ENCODE data around the gene MBLAC1. TPM values are rescaled to one million over a fixed set of nuclear protein-coding genes. Genes with fewer than 3 reads are reported as not detected.
A peak's percentile ranks its signal among the peaks of the same experiment; 100 is the strongest.

MBLAC1 gene
- total and polyA plus RNA-seq, 9 of the 15 experiments (the other 6 are each of a cell fraction or from before 2014, with no cell fraction given), result 0.03 to 3.1 (median 0.52) TPM

GRCh38 chr7:100122067-100122466, 4.7 kb upstream of the MBLAC1 start:
- CTCF ChIA-PET (ENCODE audit: low intra/inter-chr PET ratio), result no interaction called here
- POLR2A ChIA-PET, result interaction anchor here (0.6 to 5.7 kb wide), 4 partner anchors 21 to 617 kb away, joined by 3 to 45 read pairs (median 4); partner anchors contain the start of genes AP4M1, MCM7 and ZNF3
- H3K4me1 ChIP-seq (replicated peaks in 1 of 2; ENCODE audit: control insufficient read depth in 2 of 2, insufficient read depth in 2 of 2, low read length in 2 of 2), result peaks cover 35 to 64% of the 10 kb centered on the region in 2 experiments
- H3K36me3 ChIP-seq (ENCODE audit: control insufficient read depth, insufficient read depth, low read length), result no peaks in the 10 kb centered on the region; the same call in 2 of the 3 replicates
- TF ChIP-seq BHLHE40 (IDR thresholded peaks at IDR 0.05; ENCODE audit: low read length) (peak; percentile 81), GMEB1 (CRISPR knock-in tag; IDR thresholded peaks at IDR 0.05) (no peak), E2F6 (IDR thresholded peaks at IDR 0.05; ENCODE audit: borderline replicate concordance in 1 of 2, extremely low read depth in 1 of 2, insufficient read depth in 1 of 2, insufficient read length in 1 of 2, low read depth in 1 of 2, low read length in 1 of 2, poor library complexity in 1 of 2, severe bottlenecking in 1 of 2) (peak in 1 of 2 experiments; percentile 47), ZNF830 (CRISPR knock-in tag; IDR thresholded peaks at IDR 0.05) (0 out of 2 replicates have a peak, but pooled peaks have one; percentile 72), KLF10 (CRISPR knock-in tag; IDR thresholded peaks at IDR 0.05) (no peak), MGA (IDR thresholded peaks at IDR 0.05) (0 out of 2 replicates have a peak, but pooled peaks have one; percentile 15)
- no peak for FAIRE-seq
- H4K20me1 ChIP-seq (replicated peaks; ENCODE audit: control insufficient read depth, insufficient read depth, low read length), result 0 out of 2 replicates have a peak, but pooled peaks cover 4% of the 10 kb centered on the region
- DNase-seq (ENCODE audit: extremely low read depth in 1 of 4, low spot score in 3 of 4), result peak in 2 of 4 experiments; percentile 13 to 49
- peak overlapping the region; percentile 65 for H3K27ac ChIP-seq (ENCODE audit: extremely low read depth, low read depth, low read length)
- WGBS (ENCODE audit: insufficient coverage, low coverage, missing lambda C conversion rate), result 39% methylated on average over 12 of the region's 13 CpGs
- no peak overlapping the region for H3K4me3 ChIP-seq
- H3K4me2 ChIP-seq (ENCODE audit: insufficient read depth, low read length), result peak overlapping the region; percentile 36
- intact Hi-C loops (cut with micrococcal nuclease) (no loop called here), in situ Hi-C loops (cut with MboI) (no loop called here)
- no peaks in the 10 kb centered on the region for H3K27me3 ChIP-seq (ENCODE audit: control insufficient read depth in 2 of 2, insufficient read depth in 2 of 2, low read length in 2 of 2)
- H2AFZ ChIP-seq (ENCODE audit: low read depth, low read length), result peak overlapping the region; percentile 71
- no peaks in the 10 kb centered on the region for H3K9me1 ChIP-seq (ENCODE audit: control insufficient read depth, insufficient read depth, low read length)
- BruUV-seq (replicated peaks), result no TSS peak
- peaks cover 36% of the 10 kb centered on the region for H3K79me2 ChIP-seq (ENCODE audit: control insufficient read depth, insufficient read depth, low read length)
- no peaks in the 10 kb centered on the region for H3K9me3 ChIP-seq (replicated peaks; ENCODE audit: control insufficient read depth, insufficient read depth, low read depth, low read length)
- no peak for ATAC-seq
- H3K9ac ChIP-seq (ENCODE audit: insufficient read depth in 1 of 2, low read depth in 2 of 2, low read length in 2 of 2), result peak overlapping the region in 1 of 2 experiments; percentile 85; a peak in 3 of 4 replicates
